HG02852 (cell line): Measurements from ENCODE around the gene ARMC9.
"Not testable (repeated sequence)": the region's sequence is repeated elsewhere in the genome, so short reads cannot be mapped to it uniquely, and the experiment has no call there.

Source experiments
- ATAC-seq: cut with Tn5 transposase; IDR thresholded peaks from one replicate; pipeline ENCODE4 v1.9.1; 2021; ENCODE audit warnings: mild to moderate bottlenecking, moderate library complexity; ENCODE audit not compliant: unreplicated experiment

Gene ARMC9

DNA sequence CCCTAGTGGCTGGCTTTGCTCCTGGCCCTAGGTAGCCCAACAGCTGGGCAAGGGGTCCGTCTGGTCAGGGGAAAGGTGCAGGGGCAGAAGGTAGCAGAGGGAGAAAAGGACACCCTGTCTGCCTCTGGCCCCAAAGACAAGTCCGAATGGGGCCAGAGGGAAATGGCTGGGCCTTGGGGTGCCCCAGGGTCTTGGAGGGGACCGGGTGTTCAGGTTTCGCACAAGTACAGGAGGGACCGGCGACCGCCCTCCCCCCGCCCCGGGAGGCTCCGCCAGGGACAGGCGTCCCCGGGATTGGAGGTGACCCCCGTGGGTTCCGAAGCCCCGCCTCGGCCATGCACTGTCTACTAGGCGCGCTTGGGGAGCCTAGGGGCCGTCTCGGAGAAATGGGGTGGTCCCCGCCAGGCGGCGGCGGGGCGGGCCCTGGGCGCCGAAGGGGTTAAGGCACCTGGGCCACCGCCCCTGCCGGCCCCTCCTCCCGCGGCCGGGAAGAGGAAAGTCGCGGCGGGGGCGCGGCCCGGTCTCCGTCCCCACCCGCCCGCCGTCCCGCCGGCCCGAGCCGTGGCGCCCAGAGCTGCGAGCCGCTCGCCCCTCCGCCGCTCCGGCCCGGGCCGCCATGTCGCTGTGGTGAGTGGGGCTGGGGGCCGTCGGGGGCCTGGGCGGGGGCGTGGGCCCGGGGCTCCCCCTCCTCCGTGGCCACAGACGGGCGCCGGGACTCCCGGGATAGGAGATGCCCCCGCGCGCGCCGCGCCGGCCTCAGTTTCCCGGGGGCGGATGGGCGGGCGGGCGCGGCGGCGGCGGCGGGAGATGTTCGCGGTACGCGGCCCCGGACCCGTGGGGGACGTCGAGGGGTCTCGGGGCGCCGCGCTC is 197.0 kb downstream of the ARMC9 start, which contains the start of gene B3GNT7:
B3GNT7 (plus strand) TSS at position 523 of the 870 bp plus-strand sequence; CDS start at position 617, 94 bp downstream.
- no peak for ATAC-seq

DNA sequence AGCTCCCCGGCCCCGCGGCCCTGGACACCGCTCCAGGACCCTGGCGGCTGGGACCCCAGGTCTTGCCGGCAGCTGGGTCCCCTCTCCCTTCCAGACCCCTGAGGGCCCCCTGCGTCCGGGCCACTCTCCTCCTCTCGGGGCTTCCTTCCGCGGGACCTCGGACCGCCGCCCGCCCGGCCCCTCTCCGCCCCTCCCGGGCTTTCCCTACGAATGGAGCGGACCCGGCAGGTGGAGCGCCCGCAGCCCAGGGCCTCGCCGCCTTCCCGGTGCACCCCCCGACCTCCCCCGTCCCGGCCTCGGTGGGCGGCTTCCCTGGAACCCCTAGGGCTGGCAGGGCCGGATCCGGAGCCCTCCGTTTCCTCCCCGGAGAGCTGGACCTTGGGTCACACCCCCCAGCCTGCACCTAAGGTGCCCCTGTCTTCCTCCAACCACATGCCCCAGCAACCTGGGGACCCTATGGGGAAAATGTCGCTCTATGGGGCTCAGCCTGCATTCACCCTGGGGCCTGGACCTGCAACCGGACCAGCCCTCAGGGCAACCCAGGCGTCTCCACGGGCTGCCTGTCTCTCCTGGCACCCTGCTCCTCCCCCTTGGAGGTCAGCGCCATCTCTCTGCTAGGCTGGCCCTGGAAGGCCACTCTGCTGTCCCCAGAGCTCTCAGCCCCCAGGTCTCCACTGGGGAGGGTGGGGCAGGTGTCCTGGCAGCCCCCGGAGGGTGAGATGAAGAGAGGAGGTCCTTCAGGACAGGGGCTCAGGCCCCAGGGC is 197.8 kb downstream of the ARMC9 start:
- no peak for ATAC-seq

DNA sequence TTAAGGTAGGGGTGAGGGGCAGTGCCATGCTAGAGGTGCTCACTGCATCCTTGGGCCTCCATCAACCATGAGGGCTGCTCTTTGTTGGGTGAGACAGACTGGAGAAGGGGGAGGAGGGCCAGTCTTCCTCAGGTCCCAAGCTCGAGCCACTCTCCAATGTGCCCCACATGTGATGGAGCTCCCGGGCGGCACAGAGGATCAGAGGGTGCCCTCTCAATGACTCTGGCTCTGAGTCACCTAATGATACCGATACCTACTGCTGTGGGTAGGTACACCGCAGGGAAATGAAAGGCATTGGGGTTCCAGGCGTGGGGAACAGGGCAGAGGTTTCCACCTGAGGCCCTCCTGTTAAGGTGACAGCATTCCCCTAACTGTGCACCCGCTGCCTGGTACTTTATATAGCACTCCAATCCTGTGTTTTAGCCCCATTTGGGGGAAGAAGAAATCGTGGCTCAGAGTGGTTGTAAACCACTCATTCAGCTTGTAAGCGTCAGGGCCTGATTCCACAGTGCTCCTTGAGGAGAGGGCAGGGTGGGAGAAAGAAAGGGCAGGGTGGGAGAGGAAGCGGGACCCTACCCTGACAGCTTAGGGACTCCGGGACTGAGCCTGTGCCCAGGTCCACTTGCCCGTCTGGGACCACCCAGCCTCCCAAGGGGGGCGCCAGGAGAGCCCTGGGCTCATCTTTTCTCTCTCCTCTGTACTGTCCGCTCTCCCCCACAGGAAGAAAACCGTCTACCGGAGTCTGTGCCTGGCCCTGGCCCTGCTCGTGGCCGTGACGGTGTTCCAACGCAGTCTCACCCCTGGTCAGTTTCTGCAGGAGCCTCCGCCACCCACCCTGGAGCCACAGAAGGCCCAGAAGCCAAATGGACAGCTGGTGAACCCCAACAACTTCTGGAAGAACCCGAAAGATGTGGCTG is 198.8 kb downstream of the ARMC9 start:
- ATAC-seq, result no peak

DNA sequence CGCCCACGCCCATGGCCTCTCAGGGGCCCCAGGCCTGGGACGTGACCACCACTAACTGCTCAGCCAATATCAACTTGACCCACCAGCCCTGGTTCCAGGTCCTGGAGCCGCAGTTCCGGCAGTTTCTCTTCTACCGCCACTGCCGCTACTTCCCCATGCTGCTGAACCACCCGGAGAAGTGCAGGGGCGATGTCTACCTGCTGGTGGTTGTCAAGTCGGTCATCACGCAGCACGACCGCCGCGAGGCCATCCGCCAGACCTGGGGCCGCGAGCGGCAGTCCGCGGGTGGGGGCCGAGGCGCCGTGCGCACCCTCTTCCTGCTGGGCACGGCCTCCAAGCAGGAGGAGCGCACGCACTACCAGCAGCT is 199.5 kb downstream of the ARMC9 start:
- ATAC-seq, result no peak

DNA sequence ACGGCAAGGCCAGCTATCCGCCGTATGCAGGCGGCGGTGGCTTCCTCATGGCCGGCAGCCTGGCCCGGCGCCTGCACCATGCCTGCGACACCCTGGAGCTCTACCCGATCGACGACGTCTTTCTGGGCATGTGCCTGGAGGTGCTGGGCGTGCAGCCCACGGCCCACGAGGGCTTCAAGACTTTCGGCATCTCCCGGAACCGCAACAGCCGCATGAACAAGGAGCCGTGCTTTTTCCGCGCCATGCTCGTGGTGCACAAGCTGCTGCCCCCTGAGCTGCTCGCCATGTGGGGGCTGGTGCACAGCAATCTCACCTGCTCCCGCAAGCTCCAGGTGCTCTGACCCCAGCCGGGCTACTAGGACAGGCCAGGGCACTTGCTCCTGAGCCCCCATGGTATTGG is 200.2 kb downstream of the ARMC9 start:
- ATAC-seq, result no peak

DNA sequence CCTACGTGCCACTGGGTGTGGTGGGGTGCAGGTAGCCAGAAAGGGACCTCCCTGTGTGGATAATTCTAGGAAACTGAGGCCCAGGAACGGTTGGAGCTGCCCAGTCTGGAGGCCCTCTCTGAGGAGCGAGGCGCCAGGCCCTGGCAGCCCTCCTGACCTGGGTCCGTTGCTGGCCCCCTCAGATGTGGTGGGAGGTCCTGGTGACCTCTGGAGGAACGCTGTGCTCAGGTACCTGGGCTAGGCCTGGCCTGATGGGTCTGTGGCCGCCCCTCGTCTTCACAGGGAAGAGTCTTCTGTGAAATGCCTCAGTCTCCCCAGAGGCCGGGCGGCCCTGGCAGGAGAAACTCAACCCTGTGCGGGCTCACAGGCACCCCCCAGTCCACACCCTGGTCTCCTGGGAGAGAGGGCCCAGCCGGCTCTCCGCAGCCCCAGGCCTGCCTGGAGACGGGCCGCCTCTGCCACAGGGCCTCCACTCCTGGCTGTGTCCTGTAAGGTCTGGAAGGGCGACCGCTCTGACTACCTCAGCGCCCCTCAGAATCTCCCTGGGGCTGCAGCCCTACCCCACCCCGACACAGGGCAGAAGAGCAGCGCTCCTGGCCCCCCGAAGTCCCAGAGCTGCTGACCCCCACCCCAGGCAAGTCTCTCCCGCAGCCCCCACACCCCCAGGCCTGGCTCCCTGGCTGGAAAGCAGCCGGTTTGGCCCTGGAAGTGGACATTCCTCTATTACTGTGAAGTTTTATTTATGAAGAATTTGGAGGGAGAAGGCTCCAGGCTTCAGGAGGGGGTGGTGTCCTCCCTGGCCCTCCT is 200.8 kb downstream of the ARMC9 start:
- ATAC-seq, result no peak

- ATAC-seq, result no peak
Measured at GRCh38 chr2:231399853-231400680, 201.6 kb downstream of the ARMC9 start.

DNA sequence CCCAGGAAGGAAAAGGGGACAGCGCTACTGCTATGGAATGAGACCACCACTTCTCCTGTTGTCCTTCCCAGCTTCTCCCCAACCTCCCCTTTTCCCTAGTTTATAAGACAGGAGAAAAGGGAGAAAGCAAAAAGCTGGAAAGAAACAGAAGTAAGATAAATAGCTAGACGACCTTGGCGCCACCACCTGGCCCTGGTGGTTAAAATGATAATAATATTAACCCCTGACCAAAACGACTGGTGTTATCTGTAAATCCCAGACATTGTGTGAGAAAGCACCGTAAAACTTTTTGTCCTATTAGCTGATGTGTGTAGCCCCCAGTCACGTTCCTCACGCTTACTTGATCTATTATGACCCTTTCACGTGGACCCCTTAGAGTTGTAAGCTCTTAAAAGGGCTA is 202.2 kb downstream of the ARMC9 start:
- ATAC-seq, result not testable (repeated sequence)

DNA sequence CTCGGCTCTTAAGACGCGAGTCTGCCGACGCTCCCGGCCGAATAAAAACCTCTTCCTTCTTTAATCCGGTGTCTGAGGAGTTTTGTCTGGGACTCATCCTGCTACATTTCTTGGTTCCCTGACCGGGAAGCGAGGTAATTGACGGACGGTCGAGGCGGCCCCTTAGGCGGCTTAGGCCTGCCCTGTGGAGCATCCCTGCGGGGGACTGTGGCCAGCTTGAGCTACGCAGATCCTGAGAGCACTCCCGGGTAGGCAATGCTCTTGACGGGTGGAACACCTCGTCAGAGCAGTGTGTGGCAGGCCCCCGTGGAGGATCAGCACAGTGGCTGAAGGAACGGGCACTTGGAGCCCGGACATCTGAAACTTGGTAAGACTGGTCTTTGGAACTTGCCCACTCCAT is 202.7 kb downstream of the ARMC9 start:
- not testable (repeated sequence) for ATAC-seq

- not testable (repeated sequence) for ATAC-seq
Measured at GRCh38 chr2:231403421-231404182, 205.2 kb downstream of the ARMC9 start.

GRCh38 chr2:231404183-231404578 is 205.8 kb downstream of the ARMC9 start:
- ATAC-seq, result not testable (repeated sequence)

GRCh38 chr2:231405601-231406367 is 207.4 kb downstream of the ARMC9 start:
- not testable (repeated sequence) for ATAC-seq

DNA sequence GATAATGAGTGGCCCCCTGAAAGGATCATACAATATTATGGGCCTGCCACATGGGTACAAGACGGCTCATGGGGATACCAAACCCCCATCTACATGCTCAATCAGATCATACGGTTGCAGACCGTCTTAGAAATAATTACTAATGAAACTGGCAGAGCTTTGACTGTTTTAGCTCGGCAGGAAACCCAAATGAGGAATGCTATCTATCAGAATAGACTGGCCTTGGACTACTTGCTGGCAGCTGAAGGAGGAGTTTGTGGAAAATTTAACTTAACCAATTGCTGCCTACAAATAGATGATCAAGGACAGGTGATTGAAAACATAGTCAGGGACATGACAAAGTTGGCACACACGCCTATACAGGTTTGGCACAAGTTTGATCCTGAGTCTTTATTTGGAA is 209.3 kb downstream of the ARMC9 start:
- not testable (repeated sequence) for ATAC-seq

DNA sequence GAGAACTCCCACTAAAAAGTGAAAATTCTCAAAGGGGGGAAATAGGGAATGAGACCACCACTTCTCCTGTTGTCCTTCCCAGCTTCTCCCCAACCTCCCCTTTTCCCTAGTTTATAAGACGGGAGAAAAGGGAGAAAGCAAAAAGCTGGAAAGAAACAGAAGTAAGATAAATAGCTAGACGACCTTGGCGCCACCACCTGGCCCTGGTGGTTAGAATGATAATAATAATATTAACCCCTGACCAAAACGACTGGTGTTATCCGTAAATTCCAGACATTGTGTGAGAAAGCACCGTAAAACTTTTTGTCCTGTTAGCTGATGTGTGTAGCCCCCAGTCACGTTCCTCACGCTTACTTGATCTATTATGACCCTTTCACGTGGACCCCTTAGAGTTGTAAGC is 209.9 kb downstream of the ARMC9 start:
- not testable (repeated sequence) for ATAC-seq

DNA sequence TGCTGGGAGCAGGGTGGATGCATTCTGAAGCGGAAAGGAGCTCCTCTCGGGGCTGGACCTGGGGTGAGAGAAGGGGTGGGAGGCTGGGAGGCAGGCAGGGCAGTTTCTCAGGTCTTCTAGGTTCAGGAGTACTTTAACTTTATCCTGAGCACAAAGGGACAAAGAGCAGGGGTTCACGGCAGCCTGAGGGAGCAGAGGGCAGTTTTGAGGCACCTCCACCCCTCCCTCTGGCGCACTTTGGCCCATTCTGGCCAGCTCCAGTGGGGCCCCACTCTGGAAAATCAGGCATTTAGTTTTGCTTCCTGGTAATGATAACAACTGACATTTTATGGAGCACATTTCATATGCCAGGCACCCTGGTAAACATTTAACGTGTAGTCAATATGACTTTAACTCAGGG is 211.3 kb downstream of the ARMC9 start:
- ATAC-seq, result no peak

DNA sequence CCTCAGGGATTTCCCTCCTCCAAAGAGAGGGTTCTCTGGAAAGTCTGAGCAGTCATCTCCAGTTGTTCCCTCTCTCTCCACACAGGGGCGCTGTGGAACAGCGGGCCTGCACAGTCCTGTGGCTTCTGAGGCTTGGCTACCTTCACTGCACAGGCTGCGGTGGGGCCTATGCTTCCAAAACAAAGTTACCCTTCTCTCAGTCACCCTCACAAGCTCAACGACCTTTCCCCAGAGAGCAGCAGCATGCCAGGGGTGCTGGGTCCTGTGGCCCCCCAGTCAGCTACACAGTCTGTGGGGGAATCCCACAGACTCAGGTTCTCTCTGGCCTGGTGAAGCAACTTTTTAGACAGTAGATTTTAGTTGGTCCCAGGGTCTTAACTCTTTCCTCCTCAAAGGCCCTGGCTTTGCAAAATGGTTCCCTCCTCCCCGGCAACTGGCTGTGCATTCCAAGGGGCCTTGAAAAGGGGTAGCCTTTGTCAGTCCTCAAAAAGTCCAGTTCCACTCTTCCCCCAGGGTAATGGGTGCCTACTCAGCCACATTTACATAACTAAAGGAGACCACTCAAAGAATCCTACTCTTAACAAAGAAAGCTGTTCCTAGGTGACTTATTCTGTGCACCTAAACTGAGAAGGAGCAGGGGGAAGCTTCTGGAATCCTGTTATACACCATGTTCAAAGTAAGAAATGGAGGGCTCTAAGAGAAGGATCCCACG is 212.0 kb downstream of the ARMC9 start:
- ATAC-seq, result no peak

DNA sequence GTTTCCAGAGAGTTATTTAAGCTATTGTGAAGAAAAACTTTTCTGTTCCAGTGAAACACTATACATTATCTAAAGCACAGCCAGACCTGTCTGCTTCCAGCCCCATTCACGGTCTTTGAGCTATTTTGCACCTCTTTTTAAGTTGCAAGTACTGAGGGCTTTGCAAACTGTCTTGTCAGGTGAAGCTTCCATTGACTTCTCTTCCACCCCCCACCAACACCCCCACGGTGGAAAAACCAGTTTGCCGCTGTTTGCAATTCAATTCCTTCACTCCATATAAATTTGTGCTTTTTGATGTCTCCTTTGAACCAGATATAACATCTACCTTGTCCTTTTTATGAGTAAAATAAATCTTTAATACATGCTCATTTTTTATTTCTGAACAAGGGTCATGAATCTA is 212.8 kb downstream of the ARMC9 start:
- ATAC-seq, result no peak
